Fibroblast of gingiva (primary cell): ENCODE results near the gene GALC.

Experiments used
- DNase-seq: peaks from one replicate; pipeline ENCODE4 v3.0.0-alpha.2; 2011; ENCODE audit warnings: low read depth

The GALC gene

GRCh38 chr14:88005978-88006851 lies 13.2 kb upstream of the GALC start:
- DNase-seq, result no peak

GRCh38 chr14:88005050-88005481 lies 12.1 kb upstream of the GALC start, which contains the start of gene GPR65:
TSS of gene GPR65 (plus strand) at chr14:88005135. CDS start at chr14:88010848, 5,713 bp downstream.
- no peak for DNase-seq

- no peak for DNase-seq
Measured at GRCh38 chr14:88004506-88005036, 11.6 kb upstream of the GALC start.

GRCh38 chr14:88003425-88003824 lies 10.4 kb upstream of the GALC start:
- DNase-seq, result no peak

- no peak for DNase-seq
Measured at GRCh38 chr14:88002421-88003075, 9.6 kb upstream of the GALC start.

- DNase-seq, result no peak
Measured at GRCh38 chr14:87999277-87999676, 6.3 kb upstream of the GALC start.

- DNase-seq, result no peak
Measured at GRCh38 chr14:87998482-87998881, 5.5 kb upstream of the GALC start.

GRCh38 chr14:87996291-87996592 lies 3.3 kb upstream of the GALC start:
- DNase-seq, result no peak

GRCh38 chr14:87995500-87996290 lies 2.7 kb upstream of the GALC start:
- no peak for DNase-seq

- DNase-seq, result no peak
Measured at GRCh38 chr14:87994974-87995373, 2.0 kb upstream of the GALC start.

GRCh38 chr14:87992346-87992717 lies 650 bp downstream of the GALC start:
- no peak for DNase-seq

- DNase-seq, result peak; percentile 41
Measured at GRCh38 chr14:87990682-87991081, 2.3 kb downstream of the GALC start.

GRCh38 chr14:87989956-87990299 lies 3.1 kb downstream of the GALC start:
- no peak for DNase-seq

GRCh38 chr14:87989221-87989955 lies 3.6 kb downstream of the GALC start:
- DNase-seq, result no peak

- no peak for DNase-seq
Measured at GRCh38 chr14:87979689-87980088, 13.3 kb downstream of the GALC start.

- DNase-seq, result no peak
Measured at GRCh38 chr14:87975636-87976035, 17.3 kb downstream of the GALC start.

- no peak for DNase-seq
Measured at GRCh38 chr14:87971010-87971409, 22.0 kb downstream of the GALC start.

- DNase-seq, result peak; percentile 35
Measured at GRCh38 chr14:87967496-87967895, 25.5 kb downstream of the GALC start.

- DNase-seq, result no peak
Measured at GRCh38 chr14:87966816-87967215, 26.2 kb downstream of the GALC start.

- DNase-seq, result no peak
Measured at GRCh38 chr14:87961246-87961645, 31.7 kb downstream of the GALC start.

GRCh38 chr14:87960013-87960787 lies 32.8 kb downstream of the GALC start:
- no peak for DNase-seq
